NCI-H446 treated with DMSO at 0.1 percent for 48 hours (cell line): Measurements from ENCODE around the gene NR1I2.
A peak's percentile ranks its signal among the peaks of the same experiment; 100 is the strongest.

Source experiments
- DNase-seq: peaks from one replicate; lab custom pipeline; 2025; lab: John Stamatoyannopoulos, UW

Gene NR1I2

GRCh38 chr3:119819806-119820205 lies 37.9 kb downstream of the NR1I2 start:
- DNase-seq: no peak

- DNase-seq: no peak
Measured at GRCh38 chr3:119825820-119826219, 43.9 kb downstream of the NR1I2 start.

- DNase-seq: no peak
Measured at GRCh38 chr3:119826711-119827608, 45.1 kb downstream of the NR1I2 start.

- peak; percentile 46 for DNase-seq
Measured at GRCh38 chr3:119829420-119829819, 47.5 kb downstream of the NR1I2 start.

GRCh38 chr3:119831022-119831421 lies 49.1 kb downstream of the NR1I2 start:
- DNase-seq: no peak

- DNase-seq: no peak
Measured at GRCh38 chr3:119831941-119832371, 50.1 kb downstream of the NR1I2 start.

GRCh38 chr3:119834754-119835370 lies 53.0 kb downstream of the NR1I2 start:
- DNase-seq: no peak

GRCh38 chr3:119835556-119835955 lies 53.7 kb downstream of the NR1I2 start:
- no peak for DNase-seq

GRCh38 chr3:119841808-119842471 lies 60.0 kb downstream of the NR1I2 start:
- DNase-seq: no peak

- DNase-seq: no peak
Measured at GRCh38 chr3:119849126-119849525, 67.2 kb downstream of the NR1I2 start.

- DNase-seq: no peak
Measured at GRCh38 chr3:119856695-119857094, 74.8 kb downstream of the NR1I2 start.

- no peak for DNase-seq
Measured at GRCh38 chr3:119858957-119859356, 77.1 kb downstream of the NR1I2 start.

- no peak for DNase-seq
Measured at GRCh38 chr3:119859728-119860127, 77.8 kb downstream of the NR1I2 start.

- no peak for DNase-seq
Measured at GRCh38 chr3:119861681-119862080, 79.8 kb downstream of the NR1I2 start.

GRCh38 chr3:119862616-119863015 lies 80.7 kb downstream of the NR1I2 start:
- no peak for DNase-seq

GRCh38 chr3:119864476-119864875 lies 82.6 kb downstream of the NR1I2 start:
- no peak for DNase-seq
